ENCODE data around the gene UGGT2.
A peak's percentile ranks its signal among the peaks of the same experiment; 100 is the strongest.
"Not testable (repeated sequence)": the region's sequence is repeated elsewhere in the genome, so short reads cannot be mapped to it uniquely, and the experiment has no call there.

UGGT2 gene

GRCh38 chr13:95882121-95882520 is 171.1 kb downstream of the UGGT2 start:
- no peak for DNase-seq

DNA sequence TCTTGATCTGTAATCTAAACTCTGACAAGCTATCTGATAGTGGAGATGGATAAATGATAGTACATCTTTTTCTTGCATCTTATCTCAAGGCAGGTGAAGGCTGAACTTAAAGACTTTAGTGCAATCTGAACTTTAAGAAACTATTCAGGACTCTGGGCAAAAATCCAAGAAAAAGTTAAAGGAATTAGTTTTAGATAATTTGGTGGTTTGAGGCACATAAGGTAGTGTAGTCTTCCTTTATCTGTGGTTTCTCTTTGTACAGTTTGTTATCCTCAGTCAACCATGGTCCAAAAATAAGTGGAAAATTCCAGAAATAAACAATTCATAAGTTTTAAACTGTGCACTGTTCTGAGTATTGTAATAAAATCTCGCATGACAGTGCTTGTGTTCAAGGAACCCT is 172.9 kb downstream of the UGGT2 start:
- DNase-seq, result no peak

GRCh38 chr13:95874286-95874685 is 178.9 kb downstream of the UGGT2 start:
- no peak for DNase-seq

DNA sequence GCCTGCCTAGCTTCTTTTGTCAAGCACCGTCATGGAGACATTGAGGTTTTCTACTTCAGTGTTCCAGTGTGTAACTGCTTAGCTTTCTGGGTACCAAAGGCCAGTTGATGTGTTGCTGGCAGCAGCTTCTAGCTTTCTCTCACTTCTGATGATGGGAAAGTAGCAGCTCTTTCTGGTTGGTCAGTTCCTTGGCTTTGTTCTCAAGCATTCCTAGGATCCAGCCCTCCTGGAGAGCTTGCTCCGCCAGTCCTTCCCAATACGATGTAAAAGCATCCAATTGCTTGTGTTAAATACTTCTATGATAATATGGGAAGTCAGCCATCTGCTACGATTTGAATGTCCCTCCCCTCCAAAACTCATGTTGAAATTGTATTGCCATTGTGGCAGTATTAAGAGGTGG is 182.8 kb downstream of the UGGT2 start:
- no peak for DNase-seq

DNA sequence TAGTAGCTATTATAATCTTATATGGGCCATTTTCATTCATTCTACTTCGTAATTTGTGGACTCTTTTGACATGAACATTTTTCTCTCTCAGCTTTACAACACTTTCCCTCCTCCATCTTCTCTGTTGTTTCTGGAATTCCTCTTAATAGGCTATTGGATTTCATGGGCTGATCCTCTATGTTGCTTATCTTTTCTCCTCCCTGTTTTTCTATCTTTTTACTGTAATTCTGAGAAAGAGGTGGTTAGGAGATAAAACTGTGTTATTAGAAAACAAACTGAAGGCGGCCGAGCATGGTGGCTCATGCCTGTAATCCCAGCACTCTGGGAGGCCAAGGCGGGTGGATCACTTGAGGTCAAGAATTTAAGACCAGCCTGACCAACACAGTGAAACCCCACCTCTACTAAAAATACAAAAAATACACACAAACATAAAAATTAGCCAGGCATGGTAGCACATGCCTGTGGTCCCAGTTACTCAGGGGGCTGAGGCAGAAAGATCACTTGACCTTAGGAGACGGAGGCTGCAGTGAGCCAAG is 188.1 kb downstream of the UGGT2 start:
- no peak for DNase-seq

- DNase-seq, result no peak
Measured at GRCh38 chr13:95862408-95862807, 190.8 kb downstream of the UGGT2 start.

GRCh38 chr13:95861296-95861695 is 191.9 kb downstream of the UGGT2 start:
- no peak for DNase-seq

DNA sequence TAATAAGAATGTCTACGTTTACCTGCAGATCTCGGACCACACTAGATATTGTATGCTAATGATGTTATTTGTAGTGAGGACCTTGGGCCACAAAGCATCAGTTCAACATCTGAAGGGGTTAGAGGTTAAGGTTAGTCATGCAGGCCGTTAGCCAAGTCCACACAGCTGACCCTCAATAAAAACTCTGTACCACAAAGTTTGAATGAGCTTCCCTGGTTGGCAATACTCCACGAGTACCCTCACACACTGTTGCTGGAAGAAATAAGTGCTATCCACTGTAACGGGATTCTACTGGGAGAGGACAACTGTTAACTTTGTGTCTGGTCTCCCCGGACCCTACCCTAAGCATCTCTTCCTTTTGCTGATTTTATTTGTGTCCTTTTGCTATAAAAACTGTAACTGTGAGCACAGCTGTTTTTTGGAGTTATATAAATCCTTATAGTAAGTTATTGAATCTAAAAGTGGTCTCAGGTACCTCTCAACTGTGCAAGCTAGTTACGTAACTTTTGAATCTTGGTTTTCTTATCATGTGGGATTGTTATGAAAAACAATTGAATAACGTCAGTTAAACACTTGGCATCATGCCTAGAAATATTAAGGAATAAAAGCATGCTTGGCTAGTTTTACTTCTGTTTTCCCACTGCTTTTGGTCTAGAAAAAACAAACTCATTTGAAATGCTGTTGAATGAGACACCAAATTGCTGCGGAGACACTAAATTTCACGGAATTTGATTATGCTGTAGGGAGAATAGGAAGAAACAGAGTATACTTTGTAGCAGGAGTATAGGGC is 194.7 kb downstream of the UGGT2 start:
- DNase-seq, result no peak

DNA sequence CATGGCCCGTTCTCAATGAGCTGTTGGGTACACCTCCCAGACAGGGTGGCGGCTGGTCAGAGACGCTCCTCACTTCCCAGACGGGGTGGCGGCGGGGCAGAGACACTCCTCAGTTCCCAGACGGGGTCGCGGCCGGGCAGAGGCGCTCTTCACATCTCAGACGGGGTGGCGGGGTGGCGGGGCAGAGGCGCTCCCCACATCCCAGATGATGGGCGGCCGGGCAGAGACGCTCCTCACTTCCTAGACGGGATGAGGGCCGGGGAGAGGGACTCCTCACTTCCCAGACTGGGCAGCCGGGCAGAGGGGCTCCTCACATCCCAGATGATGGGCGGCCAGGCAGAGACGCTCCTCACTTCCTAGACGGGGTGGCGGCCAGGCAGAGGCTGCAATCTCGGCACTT is 207.5 kb downstream of the UGGT2 start:
- DNase-seq, result not testable (repeated sequence)

DNA sequence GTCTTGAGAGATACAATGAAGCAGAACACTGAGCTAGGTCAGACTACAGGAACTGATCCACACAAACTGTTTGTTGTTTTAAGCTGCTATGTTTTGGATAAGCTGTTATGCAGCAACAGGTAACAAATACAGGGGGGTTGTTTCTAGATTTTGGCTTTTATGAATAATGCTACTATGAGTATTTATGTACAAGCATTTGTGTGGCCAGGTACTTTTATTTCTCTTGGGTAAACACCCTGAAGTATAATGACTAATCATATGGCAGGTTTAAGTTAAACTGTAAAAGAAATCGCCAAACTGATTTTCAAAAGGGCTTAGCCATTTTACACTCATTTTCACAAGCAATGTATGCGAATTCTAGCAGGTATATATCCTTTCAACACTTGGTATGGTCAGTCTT is 210.3 kb downstream of the UGGT2 start:
- DNase-seq, result no peak

DNA sequence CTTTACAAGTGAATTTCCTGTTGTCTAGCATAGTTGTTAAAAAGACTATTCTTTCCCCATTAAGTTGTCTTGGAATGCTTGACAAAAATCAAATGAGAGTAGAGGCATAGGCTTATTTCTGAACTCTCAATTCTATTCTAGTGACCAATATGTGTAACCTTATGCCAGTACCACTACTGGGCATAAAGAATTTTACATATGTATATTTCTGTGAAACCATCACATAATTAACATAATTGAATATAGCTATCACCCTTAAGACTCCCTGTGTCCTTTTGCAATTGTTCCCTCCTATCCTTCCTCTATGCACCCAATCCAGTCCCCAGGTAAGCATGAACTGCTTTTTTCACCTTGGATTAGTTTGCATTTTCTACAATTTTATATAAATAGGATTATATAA is 211.3 kb downstream of the UGGT2 start:
- no peak for DNase-seq

GRCh38 chr13:95834134-95834765 is 219.0 kb downstream of the UGGT2 start:
- peak; percentile 65 for DNase-seq

GRCh38 chr13:95833719-95834118 is 219.5 kb downstream of the UGGT2 start:
- no peak for DNase-seq

DNA sequence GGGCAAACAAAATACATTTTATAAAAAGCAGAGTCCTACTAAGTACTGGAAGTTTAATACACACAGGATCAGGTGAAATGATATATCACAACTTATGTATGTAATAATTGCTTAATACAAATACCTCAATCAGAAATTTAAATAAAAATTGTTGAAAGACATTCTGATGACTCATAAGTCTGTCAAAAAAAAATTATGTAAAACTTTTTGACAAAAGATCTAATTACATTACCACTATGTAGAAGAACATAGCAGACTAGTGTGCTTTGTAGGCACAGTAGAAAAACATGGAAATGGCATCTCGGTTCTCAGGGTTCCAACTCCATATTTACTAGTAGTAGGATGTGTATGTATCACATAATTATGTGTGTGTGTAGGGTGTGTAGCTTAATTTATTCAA is 220.1 kb downstream of the UGGT2 start:
- no peak for DNase-seq

GRCh38 chr13:95822303-95822702 is 230.9 kb downstream of the UGGT2 start:
- no peak for DNase-seq

GRCh38 chr13:95814495-95814894 is 238.7 kb downstream of the UGGT2 start:
- no peak for DNase-seq

DNA sequence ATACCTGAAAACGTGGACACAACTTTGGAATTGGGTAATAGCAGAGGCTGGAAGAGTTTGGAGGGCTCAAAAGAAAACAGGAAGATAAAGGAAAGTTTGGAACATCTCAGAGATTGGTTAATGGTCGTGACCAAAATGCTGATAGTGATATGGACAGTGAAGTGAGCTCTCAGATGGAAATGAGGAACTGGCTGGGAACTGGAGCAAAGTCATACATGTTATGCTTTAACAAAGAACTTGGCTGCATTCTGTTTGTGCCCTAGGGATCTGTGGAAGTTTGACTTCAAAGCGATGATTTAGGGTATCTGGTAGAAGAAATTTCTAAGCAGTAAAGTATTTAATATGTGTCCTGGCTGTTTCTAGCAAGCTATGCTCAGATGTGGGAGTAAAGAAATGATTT is 240.1 kb downstream of the UGGT2 start:
- no peak for DNase-seq

- DNase-seq, result no peak
Measured at GRCh38 chr13:95809429-95809828, 243.8 kb downstream of the UGGT2 start.

DNA sequence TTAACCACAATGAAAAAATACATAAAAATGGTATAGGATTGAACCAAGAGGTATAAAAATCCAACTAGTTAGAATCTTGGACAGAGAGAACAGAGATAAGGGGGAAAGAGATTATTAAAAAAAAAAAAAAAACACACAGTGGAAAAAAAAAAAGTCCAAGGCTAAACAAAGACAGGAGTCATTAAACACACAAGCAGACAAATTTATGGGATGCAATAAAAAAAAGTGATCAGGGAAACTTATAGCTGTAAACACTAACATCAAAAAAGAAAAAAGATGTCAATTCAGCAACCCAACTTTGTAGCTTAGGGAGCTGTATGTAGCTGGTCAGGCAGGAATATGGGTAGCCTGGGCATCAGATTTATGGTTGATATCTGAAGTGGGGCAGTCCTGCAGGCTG is 247.3 kb downstream of the UGGT2 start:
- no peak for DNase-seq

DNA sequence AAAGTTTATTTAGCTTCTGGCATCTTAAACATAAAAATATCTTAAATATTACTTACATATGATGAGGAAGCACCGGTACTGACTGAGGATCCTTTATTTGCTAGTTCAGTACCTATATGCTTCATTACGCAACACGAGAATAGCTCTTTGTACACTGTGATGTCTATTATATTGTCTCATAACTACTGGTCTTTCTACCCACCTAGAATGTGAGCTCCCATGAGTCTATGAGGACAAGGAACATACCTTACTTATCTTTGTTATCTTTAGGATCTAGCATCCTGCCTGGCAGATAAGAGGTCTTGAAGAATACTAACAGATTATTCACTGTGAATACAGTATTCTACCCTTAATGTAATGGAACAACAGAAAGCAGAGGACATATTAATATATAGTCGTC is 251.4 kb downstream of the UGGT2 start:
- no peak for DNase-seq

- DNase-seq, result no peak
Measured at GRCh38 chr13:95800436-95800835, 252.8 kb downstream of the UGGT2 start.

- no peak for DNase-seq
Measured at GRCh38 chr13:95797016-95797415, 256.2 kb downstream of the UGGT2 start.

- DNase-seq, result no peak
Measured at GRCh38 chr13:95793781-95794180, 259.4 kb downstream of the UGGT2 start.

DNA sequence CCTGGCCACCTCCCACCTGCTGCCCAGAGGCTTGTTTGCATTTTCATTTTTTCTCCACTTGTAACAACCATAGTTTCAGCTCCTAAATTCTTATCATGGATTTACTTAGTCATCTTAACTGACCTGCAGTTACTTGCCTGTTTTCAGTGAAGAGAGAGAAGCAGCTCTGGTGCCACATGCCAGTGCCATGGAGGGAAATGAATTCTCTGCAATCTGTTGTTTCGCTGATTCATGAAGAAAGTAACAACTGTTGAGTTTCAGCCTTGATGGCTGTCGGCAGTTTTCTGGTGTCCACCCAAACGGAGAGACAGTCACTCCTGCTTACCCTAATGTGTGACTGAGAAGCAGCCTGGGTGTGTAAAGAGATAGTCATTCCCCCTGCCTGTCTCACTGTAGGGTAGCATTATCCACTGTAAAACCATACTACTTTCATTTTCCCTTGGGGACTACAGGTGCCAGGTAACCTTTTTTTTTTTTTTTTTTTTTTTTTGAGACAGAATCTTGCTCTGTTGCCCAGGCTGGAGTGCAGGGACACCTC is 260.1 kb downstream of the UGGT2 start:
- DNase-seq, result no peak

Measured in activated naive CD4-positive, alpha-beta T cell treated with Interleukin-2 at 50 U/mL for 16 hours (primary cell).